GM21529 (cell line): ENCODE measurements around the gene FAM210A.
"Not testable (repeated sequence)": the region's sequence is repeated elsewhere in the genome, so short reads cannot be mapped to it uniquely, and the experiment has no call there.

Experiments used
- ATAC-seq: cut with Tn5 transposase; IDR thresholded peaks from one replicate; pipeline ENCODE4 v1.9.1; 2021; ENCODE audit not compliant: unreplicated experiment

The FAM210A gene

GRCh38 chr18:13710414-13710831 lies 15.9 kb downstream of the FAM210A start:
- no peak for ATAC-seq

DNA sequence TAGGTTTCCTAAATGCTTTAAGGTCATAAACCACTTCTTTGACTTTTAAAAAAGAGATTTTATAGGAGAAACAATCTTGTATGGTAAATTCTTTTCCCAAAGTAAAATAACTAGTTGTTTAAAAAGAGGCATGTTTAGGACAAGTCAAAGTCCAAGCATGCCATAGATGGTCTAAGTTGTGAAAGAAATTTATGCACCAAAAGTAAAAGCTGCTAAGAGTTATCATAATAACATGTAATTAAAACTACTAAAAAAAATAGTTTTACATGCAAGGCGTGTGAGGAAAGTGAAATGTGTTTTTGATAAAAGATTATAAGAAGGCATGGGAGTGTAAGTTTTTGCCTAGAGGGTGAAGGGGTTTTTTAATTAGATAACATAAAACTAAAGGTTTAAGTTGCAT lies 22.5 kb downstream of the FAM210A start:
- ATAC-seq: no peak

DNA sequence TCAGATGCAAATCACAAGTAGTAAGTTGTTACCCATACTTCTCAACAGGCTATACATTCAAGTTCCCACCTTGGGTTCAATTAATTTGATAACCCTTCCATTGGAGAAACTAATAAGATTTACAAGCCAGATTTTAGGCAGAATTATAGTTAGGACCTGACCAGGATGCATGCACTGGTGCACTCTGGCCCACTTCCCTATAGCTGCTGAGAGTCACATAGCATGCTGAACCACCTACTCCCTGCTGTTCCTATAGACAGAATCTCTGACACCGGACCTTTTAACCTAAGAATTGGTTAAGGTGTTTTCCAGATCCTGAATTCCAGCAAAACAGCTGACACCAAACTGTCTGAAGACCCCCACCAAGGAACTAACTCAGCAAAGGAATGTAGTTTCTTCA lies 26.2 kb downstream of the FAM210A start:
- ATAC-seq: no peak

DNA sequence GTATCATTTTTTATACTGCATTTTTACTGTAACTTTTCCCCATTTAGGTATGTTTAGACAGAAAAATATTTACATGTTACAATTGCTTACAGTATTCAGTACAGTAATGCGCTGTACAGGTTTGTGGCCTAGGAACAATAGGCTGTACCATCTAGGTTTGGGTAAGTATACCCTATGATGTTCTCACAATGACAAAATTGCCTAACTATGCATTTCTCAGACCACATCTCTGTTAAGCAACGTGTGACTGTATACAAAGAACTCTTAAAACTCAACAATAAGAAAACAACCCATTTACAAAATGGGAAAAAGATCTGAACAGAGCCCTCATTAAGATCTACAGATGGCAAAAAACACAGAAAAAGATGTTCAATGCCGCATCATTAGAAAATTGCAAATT lies 29.4 kb downstream of the FAM210A start:
- ATAC-seq: no peak

DNA sequence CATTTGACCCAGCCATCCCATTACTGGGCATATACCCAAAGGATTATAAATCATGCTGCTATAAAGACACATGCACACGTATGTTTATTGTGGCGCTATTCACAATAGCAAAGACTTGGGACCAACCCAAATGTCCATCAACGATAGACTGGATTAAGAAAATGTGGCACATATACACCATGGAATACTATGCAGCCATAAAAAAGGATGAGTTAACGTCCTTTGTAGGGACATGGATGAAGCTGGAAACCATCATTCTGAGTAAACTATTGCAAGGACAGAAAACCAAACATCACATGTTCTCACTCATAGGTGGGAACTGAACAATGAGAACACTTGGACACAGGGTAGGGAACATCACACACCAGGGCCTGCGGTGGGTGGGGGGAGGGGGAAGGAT lies 31.0 kb downstream of the FAM210A start:
- ATAC-seq: not testable (repeated sequence)

- ATAC-seq: not testable (repeated sequence)
Measured at GRCh38 chr18:13690060-13690459, 36.3 kb downstream of the FAM210A start.

GRCh38 chr18:13688191-13689136 lies 37.9 kb downstream of the FAM210A start:
- no peak for ATAC-seq

DNA sequence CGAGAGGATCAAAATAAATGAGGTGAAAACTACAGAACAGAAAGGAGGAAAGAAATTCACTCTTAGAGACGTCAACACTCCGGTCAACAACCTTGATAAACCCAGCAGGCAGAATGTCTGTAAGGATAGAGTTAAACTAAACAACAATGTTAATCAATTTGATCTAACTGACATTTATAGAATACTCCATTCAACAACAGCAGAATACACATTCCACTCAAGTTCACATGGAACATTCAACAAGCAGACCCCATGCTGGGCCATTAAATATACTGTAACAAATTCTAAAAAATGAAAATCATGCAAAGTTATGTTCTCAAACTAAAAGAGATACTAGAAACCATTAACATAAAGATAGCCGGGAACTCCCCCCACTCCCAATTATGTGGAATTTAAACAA lies 41.8 kb downstream of the FAM210A start:
- ATAC-seq: no peak

GRCh38 chr18:13681701-13682100 lies 44.7 kb downstream of the FAM210A start:
- ATAC-seq: no peak

DNA sequence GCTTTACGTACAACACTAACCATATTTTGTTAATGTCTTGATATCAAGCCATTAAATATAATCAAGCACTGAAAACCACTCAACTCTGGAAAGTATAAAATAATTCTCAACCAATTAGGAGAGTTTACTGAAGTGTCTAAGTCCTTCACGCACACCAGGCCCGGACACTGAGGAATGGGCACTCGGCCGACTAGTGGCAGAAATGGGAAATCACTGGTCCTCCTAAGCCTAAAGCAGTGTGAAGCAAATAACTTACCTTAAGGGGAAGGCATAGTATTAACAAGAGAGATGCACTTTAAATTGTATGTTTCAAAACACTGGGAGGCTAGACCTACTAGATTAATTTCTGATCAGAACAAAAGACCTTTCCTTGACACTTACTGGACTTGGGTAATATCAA lies 45.7 kb downstream of the FAM210A start:
- ATAC-seq: no peak

DNA sequence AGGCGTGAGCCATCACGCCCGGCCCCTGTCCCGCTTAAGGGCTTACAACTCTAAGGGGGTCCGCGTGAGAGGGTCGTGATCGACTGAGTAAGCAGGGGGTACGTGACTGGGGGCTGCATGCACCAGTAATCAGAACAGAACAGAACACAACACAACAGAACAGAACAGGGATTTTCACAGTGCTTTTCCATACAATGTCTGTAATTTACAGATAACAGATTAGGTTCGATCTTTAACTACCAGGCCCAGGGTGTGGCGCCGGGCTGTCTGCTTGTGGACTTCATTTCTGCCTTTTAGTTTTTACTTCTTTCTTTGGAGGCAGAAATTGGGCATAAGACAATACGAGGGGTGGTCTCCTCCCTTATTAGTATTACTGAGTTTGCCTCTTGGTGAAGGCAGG lies 49.0 kb downstream of the FAM210A start:
- not testable (repeated sequence) for ATAC-seq

DNA sequence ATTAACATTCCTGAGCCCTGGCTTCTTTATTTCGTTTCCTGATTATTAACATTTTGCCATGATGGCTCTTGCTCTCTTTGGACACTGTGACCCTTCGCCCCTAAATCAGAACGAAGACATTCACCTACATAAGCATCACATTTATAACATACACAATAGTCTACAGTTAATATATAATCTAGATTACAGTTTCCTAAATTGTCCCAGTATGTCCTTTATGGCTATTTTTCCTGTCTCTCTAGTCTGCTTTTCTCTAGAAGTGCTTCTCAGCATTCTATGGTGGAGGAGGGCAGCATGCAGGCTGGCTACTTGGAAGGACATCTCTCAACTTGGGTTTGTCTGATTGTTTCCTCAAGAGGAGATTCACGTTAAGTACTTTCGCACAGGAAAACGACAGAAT lies 49.9 kb downstream of the FAM210A start:
- no peak for ATAC-seq

DNA sequence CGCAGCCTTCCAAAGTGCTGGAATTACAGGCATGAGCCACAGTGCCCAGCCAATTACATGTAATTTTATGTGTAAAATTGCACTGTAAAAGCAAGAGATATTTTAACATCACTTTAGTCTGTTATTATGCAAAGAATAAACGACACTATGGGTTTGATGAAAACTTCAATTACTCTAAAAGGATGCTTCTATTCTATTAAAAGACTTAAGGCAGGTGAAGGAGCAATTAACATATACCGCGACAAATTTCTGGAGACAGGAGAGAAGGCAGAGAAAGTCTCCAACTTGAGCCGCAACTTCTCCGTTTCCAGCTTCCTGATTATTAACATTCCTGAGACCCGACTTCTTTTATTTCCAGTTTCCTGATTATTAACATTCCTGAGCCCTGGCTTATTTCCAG lies 53.7 kb downstream of the FAM210A start:
- ATAC-seq: no peak

- no peak for ATAC-seq
Measured at GRCh38 chr18:13661779-13662256, 64.5 kb downstream of the FAM210A start.

DNA sequence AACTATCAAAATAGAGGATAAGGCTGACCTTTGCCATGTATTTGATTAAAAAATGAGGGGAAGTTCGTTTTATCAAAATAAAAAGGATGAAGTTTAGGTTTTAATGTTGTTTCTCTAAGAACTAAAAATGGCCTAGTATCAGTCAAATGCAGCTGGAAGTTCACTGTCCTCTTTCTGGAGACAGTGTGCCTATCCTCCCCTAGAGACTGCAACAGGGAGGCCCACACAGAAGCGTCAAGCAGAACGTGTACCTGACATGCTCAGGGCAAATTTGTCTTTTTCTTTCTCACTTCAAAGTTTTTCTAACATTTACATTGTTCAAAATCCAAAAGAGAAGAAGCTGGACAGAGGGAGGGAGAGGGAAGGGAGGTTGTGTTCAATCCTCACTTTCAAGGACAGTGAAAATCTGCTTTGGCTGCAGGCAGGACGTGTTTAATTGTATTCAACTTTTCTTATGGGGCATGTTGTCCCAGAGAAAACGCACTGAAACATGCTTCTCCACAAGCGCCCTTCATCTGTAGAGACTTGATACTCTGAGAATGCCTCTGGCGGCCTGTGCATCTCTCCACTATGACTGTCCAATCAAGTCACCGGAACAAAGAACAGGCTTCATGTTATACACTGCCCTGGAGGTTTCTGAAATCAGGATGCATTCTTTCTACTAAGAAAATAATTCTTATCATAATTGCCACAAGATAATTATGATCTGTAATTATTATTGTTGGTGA lies 65.1 kb downstream of the FAM210A start:
- no peak for ATAC-seq

GRCh38 chr18:13660510-13660909 lies 65.8 kb downstream of the FAM210A start:
- ATAC-seq: no peak

- ATAC-seq: no peak
Measured at GRCh38 chr18:13658436-13659204, 67.7 kb downstream of the FAM210A start.

DNA sequence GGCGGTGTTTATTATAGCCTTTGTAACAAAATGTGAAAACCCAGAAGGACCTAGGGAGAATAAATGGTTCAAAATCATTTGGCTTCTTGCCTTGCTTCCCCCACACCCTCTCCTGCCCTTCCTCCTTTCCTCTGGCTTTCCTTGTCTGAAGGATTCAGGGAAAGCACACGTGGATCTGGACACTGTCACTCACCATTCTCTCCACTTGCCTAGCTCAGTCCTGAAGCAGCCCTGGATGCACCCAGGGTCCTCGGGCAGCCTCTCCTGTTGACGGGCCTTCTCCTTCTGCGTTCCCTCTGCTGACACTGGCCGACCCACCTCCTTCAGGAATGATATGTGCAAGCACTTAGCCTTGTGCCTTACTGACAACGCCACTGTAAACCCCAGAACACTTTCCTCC lies 68.4 kb downstream of the FAM210A start:
- ATAC-seq: no peak

DNA sequence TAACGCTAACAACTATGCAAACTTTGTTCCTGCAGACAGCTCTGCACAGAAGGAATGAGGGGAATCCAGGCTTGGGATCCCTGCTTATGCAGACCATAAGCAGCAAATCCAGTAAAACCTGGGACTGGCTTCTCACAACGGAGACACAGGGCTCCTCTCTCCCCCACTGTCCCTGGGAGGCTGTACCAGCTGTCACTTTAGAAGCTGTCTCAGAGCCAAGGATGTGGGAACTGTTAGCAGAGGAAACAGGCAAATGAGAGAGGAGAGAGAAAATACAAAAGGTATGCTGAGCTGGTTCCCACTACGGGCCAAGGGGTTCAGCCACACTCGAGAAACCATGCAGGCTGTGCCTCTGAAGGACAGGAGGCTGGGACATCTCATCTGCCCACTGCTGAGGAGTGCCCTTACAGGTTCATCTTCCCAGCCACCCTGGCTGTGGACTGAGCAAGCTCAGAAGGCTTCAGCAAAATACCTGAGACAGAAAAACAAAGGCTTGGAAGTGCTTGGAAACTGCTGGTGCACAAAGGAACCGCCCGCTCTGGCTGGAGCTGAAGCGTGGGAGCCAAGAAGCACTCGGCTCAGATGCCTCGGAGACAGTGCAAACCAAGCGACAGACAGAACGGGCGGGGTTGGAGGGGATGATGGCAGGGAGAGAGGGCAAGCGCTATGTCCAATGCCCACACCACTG lies 72.5 kb downstream of the FAM210A start:
- no peak for ATAC-seq
